ENCODE data around the gene CA4.

CA4 gene

DNA sequence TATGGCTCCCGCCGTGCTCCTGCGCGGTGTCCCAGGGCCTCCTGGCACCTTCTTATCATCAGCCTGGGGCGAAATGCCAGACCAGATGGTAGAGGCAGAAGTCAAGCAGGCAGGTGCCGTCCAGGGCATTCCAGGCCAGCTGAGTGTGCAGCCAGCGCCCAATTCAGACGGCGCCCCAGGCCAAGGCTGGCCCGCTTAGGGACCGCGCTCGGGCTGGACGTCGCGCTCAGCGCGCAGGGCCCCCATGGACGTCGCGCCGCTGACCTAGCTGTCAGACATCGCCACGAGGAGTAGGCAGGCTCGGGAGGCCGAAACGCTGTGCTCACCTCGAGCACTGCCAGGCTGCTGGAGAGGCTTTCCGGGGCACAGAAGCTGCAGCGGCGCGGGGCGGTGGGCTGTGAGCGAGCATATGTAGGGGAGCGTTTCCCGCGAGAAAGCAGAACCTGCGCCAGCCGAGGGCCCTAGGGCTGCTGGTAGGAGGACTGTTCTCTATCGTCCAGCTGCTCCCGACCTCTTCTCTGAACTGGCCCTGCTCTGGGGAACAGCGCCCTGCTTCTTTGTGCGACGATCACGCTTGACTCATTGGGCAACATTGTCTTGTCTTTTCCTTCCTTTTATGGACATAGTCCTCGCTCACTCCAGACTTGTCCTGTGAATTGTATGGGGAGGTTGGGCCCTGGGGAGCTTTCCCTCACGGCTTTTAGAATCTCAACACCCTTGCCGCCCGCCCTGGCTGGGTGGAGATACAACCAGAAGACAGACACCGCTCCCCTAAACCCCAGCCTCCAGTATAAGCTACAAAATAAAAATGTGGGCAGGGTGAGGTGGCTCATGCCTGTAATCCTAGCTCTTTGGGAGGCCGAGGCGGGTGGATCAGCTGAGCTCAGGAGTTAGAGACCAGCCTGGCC is 8.4 kb upstream of the CA4 start:
- peaks cover 14% of the 10 kb centered on the region for H3K4me1 Mint-ChIP-seq (ENCODE audit: low read depth)
- H3K27me3 Mint-ChIP-seq, result peaks cover 80% of the 10 kb centered on the region
- no peaks in the 10 kb centered on the region for H3K9me3 Mint-ChIP-seq
- H3K36me3 Mint-ChIP-seq (ENCODE audit: low read depth), result no peaks in the 10 kb centered on the region
- no peak overlapping the region for H3K4me3 Mint-ChIP-seq
- H3K27ac Mint-ChIP-seq, result no peak overlapping the region

GRCh38 chr17:60142872-60143499 is 6.8 kb upstream of the CA4 start:
- peaks cover 86% of the 10 kb centered on the region for H3K27me3 Mint-ChIP-seq
- peaks cover 14% of the 10 kb centered on the region for H3K4me1 Mint-ChIP-seq (ENCODE audit: low read depth)
- H3K4me3 Mint-ChIP-seq, result no peak overlapping the region
- H3K9me3 Mint-ChIP-seq, result no peaks in the 10 kb centered on the region
- no peaks in the 10 kb centered on the region for H3K36me3 Mint-ChIP-seq (ENCODE audit: low read depth)
- no peak overlapping the region for H3K27ac Mint-ChIP-seq

DNA sequence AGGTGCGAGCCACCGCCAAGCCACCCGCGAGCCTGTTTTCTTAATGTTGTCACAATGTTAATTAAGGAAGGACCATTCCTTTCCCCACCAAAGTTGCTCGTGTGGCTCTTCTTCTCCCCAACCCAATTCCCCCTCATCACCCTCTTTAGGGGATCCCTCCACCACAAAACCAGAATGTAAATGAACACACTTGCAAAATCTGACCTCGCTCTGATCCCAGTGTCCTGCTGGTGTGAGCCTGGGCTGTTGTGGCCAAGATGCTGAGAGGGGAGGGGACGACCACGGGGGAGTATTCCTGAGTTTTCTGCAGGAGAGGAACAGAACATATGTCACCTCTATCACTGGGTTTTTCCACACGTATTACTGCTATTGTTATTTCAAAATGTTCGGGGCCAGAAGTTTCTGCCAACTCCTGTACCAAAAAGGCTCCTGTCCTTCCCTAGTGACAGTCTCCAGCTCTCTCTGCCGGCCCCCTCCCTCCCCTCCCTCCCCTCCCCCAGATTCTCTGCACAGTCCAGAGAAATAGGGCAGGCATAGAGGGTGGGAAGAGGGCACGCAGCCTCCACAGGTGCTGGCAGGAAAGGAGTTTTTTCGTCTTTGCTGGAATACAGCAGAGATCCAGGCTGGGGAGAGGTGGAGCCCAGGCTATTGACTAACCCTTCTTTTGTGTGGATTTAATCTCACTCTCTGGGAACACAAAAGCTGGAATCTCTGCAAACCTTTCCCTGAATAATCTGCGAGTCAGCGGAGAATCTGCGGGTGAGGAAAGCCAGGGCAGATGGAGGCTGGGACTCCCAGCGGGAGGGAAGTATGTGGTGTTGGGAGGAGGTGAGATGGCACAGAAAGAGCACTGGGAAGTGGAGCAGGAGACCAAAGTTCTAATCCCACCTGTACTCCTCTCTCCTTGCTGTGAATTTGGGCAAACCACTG is 4.5 kb upstream of the CA4 start:
- Mint-ChIP-seq H3K4me1 (ENCODE audit: low read depth) (peaks cover 14% of the 10 kb centered on the region), H3K27me3 (peaks cover 86% of the 10 kb centered on the region), H3K9me3 (no peaks in the 10 kb centered on the region), H3K4me3 (no peak overlapping the region), H3K36me3 (ENCODE audit: low read depth) (no peaks in the 10 kb centered on the region), H3K27ac (no peak overlapping the region)

DNA sequence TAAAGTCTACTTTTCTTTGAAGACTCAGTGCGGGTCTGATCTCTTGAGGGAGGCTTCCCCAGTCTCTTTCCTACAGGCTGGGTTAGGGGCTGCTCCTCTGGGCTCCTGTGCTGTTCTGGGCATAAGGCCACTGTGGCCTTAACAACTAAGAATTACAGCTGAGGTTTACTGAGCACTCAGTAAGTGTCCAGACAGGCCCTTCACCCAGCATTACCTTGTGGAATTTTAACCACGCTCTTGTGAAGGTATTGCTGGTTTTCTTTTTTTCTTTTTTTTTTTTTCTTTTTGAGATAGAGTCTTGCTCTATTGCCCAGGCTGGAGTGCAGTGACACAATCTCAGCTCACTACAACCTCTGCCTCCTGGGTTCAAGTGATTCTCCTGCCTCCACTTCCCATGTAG is 3.6 kb upstream of the CA4 start:
- Mint-ChIP-seq H3K27ac (no peak overlapping the region), H3K4me1 (ENCODE audit: low read depth) (peaks cover 22% of the 10 kb centered on the region), H3K9me3 (no peaks in the 10 kb centered on the region), H3K36me3 (ENCODE audit: low read depth) (no peaks in the 10 kb centered on the region), H3K4me3 (no peak overlapping the region), H3K27me3 (peaks cover 85% of the 10 kb centered on the region)

GRCh38 chr17:60147553-60148223 is 2.1 kb upstream of the CA4 start:
- H3K9me3 Mint-ChIP-seq, result no peaks in the 10 kb centered on the region
- H3K4me3 Mint-ChIP-seq, result no peak overlapping the region
- H3K27me3 Mint-ChIP-seq, result peaks cover 86% of the 10 kb centered on the region
- H3K27ac Mint-ChIP-seq, result no peak overlapping the region
- H3K36me3 Mint-ChIP-seq (ENCODE audit: low read depth), result no peaks in the 10 kb centered on the region
- peaks cover 25% of the 10 kb centered on the region for H3K4me1 Mint-ChIP-seq (ENCODE audit: low read depth)

- peaks cover 18% of the 10 kb centered on the region for H3K4me1 Mint-ChIP-seq (ENCODE audit: low read depth)
Observed at GRCh38 chr17:60148373-60148772, 1.4 kb upstream of the CA4 start.

DNA sequence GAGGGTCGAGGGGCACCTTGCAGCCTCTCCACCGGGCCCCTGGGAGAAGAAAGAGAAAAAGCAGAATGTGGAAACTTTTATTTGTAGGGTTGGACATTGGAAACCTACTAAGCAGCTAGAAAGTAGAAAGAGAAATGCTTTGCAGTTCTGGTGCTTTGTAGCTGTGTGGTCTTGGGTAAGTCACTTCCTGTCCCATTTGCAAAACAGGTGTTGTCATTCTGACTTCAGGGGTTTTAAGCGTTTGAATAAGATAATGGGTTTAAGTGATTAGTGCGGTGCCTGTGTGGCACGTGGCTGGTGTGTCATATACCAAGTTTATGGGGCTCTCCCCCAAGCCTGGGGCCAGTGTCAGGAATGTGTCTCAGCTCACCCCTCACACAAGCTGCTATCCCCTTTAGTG is 1.6 kb downstream of the CA4 start:
- H3K27ac Mint-ChIP-seq, result no peak overlapping the region
- peaks cover 14% of the 10 kb centered on the region for H3K4me1 Mint-ChIP-seq (ENCODE audit: low read depth)
- H3K36me3 Mint-ChIP-seq (ENCODE audit: low read depth), result no peaks in the 10 kb centered on the region
- no peak overlapping the region for H3K4me3 Mint-ChIP-seq
- no peaks in the 10 kb centered on the region for H3K9me3 Mint-ChIP-seq
- peaks cover 60% of the 10 kb centered on the region for H3K27me3 Mint-ChIP-seq

More at GRCh38 chr17:60148373-60148772, 1.4 kb upstream of the CA4 start:
- Mint-ChIP-seq H3K27me3 (peaks cover 81% of the 10 kb centered on the region), H3K36me3 (ENCODE audit: low read depth) (no peaks in the 10 kb centered on the region), H3K27ac (no peak overlapping the region), H3K4me3 (no peak overlapping the region), H3K9me3 (no peaks in the 10 kb centered on the region)

GRCh38 chr17:60153606-60154390 is 4.0 kb downstream of the CA4 start:
- H3K36me3 Mint-ChIP-seq (ENCODE audit: low read depth), result no peaks in the 10 kb centered on the region
- no peaks in the 10 kb centered on the region for H3K9me3 Mint-ChIP-seq
- H3K27ac Mint-ChIP-seq, result no peak overlapping the region
- peaks cover 39% of the 10 kb centered on the region for H3K27me3 Mint-ChIP-seq
- no peak overlapping the region for H3K4me3 Mint-ChIP-seq
- peaks cover 14% of the 10 kb centered on the region for H3K4me1 Mint-ChIP-seq (ENCODE audit: low read depth)

DNA sequence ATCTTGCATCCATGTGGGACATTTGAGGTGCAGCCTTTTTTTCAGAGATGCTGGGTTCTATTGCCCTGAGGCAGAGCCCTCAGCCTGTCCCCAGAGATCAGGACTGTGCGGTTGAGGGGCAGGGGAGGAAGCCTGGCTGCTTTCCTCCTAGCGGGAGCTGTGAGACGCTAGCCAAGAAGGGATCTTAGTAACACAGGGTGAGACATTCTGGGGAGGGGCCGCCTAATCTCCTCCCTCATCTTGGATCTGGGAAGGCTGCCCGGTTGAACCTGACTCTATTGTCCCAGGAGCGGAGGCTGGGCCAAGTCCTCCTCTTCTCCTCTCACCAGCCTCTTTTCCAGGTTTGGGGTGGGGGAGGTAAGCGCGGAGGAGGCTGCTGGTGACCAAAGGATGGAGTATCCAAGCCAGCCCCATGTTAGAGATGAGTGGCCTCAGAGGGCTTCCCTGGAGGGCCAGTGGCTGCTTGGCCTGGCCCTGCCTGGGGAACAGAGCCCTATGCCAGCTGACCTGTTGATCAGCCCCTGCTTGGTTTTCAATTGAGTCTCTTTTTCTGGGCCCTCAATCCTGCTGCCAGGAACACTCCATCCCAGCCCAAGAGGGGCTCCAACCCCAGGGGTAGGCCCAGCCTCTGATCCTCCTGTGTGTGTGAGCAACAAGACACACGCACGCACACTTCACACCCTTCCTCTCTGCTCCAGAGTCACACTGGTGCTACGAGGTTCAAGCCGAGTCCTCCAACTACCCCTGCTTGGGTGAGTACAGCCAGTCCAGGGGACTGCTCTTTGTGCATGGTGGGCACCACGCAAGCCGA is 5.0 kb downstream of the CA4 start:
- Mint-ChIP-seq H3K9me3 (no peaks in the 10 kb centered on the region), H3K27me3 (peaks cover 31% of the 10 kb centered on the region), H3K36me3 (ENCODE audit: low read depth) (no peaks in the 10 kb centered on the region)

DNA sequence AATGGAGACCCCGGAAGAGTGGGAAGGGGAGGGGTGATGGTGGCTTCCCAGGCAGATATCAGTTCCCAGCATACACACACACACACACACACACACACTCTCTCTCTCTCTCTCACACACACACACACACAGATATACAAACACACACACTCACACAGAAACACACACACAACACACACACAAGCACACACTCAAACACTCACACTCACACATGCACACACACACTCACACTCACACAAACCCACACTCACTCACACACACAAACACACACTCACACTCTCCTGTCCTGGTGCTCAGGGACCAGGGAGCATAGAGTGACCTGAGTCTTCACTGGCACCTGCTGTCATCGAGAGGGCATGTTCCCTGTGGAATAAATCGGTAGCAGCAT is 5.6 kb downstream of the CA4 start:
- Mint-ChIP-seq H3K27ac (no peak overlapping the region), H3K4me1 (ENCODE audit: low read depth) (peaks cover 14% of the 10 kb centered on the region), H3K27me3 (peaks cover 35% of the 10 kb centered on the region), H3K36me3 (ENCODE audit: low read depth) (no peaks in the 10 kb centered on the region), H3K9me3 (no peaks in the 10 kb centered on the region), H3K4me3 (no peak overlapping the region)

More for the DNA sequence above, 5.0 kb downstream of the CA4 start:
- Mint-ChIP-seq H3K4me3 (no peak overlapping the region), H3K27ac (no peak overlapping the region), H3K4me1 (ENCODE audit: low read depth) (peaks cover 14% of the 10 kb centered on the region)

DNA sequence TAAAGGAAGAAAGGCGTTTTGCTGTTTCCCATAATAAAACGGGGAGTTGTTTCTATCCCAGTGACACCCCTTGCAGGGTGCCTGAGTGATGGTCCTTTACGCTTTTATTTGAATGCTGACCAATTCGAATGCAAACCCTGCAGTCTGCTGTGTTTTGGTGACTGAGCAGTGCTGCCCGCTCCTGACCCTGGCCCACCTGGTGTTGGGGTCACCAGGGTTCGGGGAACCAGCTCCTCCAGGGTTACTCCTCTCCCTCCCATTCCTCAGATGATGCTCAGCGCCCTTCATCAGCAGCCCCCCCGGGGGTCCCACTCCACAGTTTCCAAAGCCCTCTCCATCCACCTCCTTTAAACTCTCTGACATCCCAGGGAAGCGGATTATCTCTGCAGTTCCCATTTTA is 6.0 kb downstream of the CA4 start:
- Mint-ChIP-seq H3K4me3 (no peak overlapping the region), H3K4me1 (ENCODE audit: low read depth) (peaks cover 10% of the 10 kb centered on the region), H3K27me3 (peaks cover 31% of the 10 kb centered on the region), H3K9me3 (no peaks in the 10 kb centered on the region), H3K36me3 (ENCODE audit: low read depth) (no peaks in the 10 kb centered on the region), H3K27ac (no peak overlapping the region)

DNA sequence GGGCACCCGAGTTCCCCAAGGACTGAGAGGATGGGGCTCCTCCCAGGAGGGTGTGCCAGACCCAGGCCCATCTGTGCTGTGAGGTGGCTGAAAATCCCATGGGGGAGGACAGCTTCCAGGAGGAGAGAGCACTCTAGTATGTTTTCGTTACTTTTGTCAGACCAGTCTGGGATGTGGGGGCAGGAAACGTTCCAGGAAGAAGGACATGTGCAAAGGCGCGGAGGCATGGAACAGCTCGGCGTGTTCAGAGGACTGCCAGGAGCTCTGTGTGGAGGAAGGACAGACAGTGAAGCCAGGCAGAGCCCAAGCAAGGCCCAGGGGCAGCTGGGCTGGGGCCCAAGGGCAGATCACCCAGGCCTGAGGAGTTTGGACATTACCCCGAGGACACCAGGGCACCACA is 7.0 kb downstream of the CA4 start:
- Mint-ChIP-seq H3K27me3 (peaks cover 26% of the 10 kb centered on the region), H3K9me3 (no peaks in the 10 kb centered on the region), H3K36me3 (ENCODE audit: low read depth) (no peaks in the 10 kb centered on the region), H3K4me1 (ENCODE audit: low read depth) (peaks cover under 1% of the 10 kb centered on the region), H3K27ac (no peak overlapping the region), H3K4me3 (no peak overlapping the region)

DNA sequence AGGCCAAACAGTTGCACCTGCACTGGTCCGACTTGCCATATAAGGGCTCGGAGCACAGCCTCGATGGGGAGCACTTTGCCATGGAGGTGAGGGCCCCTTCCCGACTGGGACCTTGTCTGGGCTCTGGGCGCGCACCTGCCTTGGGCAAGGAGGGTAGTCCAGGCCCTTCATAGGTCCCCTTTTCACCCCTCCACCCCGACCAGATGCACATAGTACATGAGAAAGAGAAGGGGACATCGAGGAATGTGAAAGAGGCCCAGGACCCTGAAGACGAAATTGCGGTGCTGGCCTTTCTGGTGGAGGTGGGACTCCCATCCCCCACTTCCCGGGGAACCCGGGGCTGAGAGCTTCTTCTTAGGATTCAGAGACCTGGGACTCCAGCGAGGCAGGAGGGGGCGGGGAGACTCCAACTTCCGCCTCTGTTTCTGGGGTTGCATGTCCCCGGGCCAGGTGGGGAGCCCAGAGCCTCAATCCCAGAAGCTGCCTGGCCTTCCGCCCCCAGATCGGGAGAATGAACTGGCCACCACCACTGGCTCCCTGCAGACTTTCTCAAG is 7.8 kb downstream of the CA4 start:
- H3K36me3 Mint-ChIP-seq (ENCODE audit: low read depth), result no peaks in the 10 kb centered on the region
- no peaks in the 10 kb centered on the region for H3K4me1 Mint-ChIP-seq (ENCODE audit: low read depth)
- H3K9me3 Mint-ChIP-seq, result no peaks in the 10 kb centered on the region
- no peak overlapping the region for H3K4me3 Mint-ChIP-seq
- H3K27me3 Mint-ChIP-seq, result peaks cover 18% of the 10 kb centered on the region
- no peak overlapping the region for H3K27ac Mint-ChIP-seq
